HG02571 (cell line): ENCODE measurements around the gene RPE65.
"Not testable (repeated sequence)": the region's sequence is repeated elsewhere in the genome, so short reads cannot be mapped to it uniquely, and the experiment has no call there.

ENCODE experiments used
- ATAC-seq: cut with Tn5 transposase; IDR thresholded peaks from one replicate; pipeline ENCODE4 v1.9.1; 2021; ENCODE audit warnings: mild to moderate bottlenecking, moderate library complexity; ENCODE audit not compliant: unreplicated experiment

The RPE65 gene

GRCh38 chr1:68449901-68450300 lies at the start of gene RPE65:
Gene RPE65, minus strand, starts transcription at chr1:68449954. Its CDS starts 49 bp downstream, at chr1:68449905.
- ATAC-seq = no peak

DNA sequence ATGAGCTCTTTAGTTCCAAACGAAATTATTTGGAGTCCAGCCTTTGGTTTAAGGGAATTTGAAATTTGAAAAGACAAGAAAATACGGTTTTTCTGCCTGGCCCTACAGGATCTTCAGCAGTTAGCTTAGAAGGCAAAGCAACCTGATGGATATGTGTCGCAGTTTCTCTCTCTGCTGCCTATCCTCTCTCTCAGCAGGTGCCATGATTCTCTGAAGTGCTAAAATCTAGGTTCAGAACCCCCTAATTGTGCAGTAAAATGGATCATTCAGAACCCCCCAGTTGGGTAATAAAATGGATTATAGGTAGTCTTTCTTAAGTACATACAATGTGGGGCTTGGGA lies 47.6 kb upstream of the RPE65 start:
- peak; percentile 12 for ATAC-seq

DNA sequence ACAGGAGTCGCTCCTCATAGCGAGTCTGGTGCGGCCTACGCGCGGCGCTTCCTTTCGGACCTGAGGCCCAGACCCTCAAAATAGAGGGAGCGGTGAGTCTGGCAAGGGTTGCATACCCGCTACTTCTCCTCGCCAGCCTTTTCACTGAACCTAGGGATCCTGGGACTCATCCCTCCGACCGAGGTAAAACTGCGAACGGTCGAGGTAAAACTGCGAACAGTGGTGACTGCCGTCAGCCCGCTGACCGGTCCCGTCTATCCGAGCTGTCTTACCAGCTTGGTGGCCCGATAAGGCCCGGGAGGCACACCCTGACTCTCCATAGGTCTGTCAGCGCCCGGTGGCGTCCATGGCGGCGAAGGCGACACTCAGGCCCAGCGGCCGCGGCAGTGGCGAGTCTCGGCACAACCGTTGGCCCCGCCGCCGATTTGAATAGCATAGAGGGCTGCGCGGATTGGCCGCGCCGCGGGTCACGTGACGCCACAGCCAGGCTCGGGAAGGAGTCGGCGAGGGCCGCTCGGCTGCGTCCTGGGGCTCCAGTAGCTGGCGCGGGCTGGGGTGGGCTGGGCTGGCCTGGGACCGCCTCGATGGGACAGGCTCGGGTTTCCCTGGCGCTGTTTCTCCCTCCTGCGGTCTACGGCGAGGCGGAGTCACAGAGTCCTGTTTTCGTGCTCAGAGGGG lies 47.1 kb upstream of the RPE65 start, which contains the start of gene DEPDC1:
DEPDC1 (minus strand) TSS at position 403 of the 678 bp plus-strand sequence; CDS start at position 320, 83 bp downstream.
- ATAC-seq = peak; percentile 98

GRCh38 chr1:68495968-68496679 lies 46.4 kb upstream of the RPE65 start:
- ATAC-seq = no peak

DNA sequence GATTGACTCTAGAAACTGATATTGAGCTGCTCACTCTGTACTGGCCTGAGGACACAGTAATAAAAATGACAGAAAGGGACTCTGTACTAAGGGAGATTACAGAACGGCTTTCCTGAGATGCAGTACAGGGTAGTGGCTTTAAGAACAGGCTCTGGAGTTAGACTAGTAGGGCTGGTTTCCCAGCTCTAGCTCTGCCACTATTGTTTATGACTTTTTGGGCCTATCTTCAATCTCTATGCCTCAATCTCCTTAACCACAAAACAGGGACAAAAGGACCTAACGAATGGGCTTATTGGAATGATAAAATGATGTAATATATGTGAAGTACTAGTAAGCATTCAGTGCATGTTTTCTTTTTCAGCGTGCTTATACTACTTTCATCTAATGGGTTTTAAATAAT lies 45.8 kb upstream of the RPE65 start:
- ATAC-seq = no peak

DNA sequence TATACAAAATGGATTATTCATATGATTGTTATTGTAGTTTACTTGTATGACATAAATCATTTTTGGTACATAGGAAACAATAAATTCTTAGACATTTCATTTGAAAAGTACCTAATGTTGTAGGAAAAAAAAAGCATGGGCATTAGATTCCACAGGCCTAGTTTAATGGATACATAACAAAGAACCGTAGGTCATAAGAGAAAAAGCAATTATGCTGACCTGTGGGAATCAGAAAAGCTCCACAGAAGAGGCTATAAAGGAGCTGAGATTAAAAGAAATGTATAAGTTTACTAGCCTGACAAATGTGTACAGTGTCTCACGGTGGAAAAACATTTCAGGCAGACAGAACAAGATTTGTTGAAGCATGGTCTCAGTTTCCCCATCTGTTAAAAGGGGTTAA lies 43.4 kb upstream of the RPE65 start:
- ATAC-seq = no peak

DNA sequence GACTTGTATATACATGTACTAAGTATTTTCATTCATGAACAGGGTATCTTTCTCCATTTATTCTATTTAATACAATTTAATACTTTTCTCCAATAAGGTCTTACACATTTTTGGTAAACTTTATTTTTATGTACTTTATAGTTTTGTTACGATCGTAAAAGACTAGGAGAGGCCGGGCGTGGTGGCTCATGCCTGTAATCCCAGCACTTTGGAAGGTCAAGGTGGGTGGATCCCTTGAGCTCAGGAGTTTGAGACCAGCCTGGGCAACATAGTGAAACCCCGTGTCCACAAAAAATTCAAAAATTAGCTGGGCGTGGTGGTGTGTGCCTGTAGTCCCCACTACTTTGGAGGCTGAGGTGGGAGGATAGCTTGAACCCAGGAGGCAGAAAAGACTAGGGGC lies 42.5 kb upstream of the RPE65 start:
- not testable (repeated sequence) for ATAC-seq

DNA sequence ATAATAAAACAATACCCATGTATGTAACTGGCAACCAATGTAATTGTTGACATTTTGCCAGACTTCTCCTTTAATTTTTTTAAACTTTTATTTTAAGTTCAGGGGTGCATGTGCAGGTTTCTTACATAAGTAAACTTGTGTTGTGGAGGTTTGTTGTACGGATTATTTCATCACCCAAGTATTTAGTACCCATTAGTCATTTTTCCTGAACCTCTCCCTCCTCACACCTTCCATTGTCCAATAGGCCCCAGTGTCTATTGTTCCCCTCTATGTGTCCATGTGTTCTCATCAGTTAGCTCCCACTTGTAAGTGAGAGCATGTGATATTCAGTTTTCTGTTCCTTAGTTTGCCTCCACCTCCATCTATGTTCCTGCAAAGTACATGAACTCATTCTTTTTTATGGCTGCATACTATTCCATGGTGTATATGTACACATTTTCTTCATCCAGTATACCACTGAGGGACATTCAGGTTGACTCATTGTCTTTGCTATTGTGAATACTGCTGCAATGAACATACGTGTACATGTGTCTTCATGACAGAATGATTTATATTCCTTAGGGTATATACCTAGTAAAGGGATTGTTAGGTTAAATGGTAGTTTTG lies 40.4 kb upstream of the RPE65 start:
- no peak for ATAC-seq

GRCh38 chr1:68485431-68486022 lies 35.8 kb upstream of the RPE65 start:
- no peak for ATAC-seq

DNA sequence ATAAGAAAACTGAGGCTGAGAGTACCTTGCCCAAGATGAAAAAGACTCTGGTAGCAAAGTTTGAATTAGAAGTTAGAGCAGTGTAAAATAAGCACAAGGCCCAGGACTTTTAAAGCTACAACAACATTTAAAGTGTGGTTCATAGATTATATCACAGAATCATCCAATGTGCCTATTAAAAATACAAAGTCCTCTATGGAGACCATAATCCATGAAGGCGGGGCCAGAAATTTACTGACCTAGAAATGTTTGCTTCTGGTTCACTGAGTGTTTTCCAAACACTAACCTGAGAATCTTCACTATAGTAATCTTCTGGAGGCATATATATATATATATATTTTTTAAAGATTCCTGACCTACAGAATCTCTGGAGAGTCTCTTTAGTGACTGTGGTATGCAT lies 34.9 kb upstream of the RPE65 start:
- ATAC-seq = no peak

DNA sequence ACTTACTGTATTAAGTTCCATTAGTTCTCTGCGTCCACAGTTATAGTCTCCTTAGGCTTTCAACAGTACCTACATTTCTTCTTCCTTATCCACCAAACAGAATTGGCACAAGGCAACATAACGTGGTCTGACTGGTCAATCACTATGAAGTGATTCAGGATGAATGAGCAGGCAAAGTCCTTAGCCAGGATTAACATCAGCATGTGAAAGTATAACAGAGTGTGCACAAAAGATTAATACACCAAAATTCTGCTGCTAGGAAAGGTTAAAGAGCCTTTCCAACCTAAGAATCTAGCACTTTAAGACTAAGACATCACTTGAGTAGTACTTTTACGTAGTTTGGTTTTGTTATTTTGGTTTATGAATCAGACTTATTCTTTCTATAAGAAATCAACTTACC lies 31.3 kb upstream of the RPE65 start:
- no peak for ATAC-seq

DNA sequence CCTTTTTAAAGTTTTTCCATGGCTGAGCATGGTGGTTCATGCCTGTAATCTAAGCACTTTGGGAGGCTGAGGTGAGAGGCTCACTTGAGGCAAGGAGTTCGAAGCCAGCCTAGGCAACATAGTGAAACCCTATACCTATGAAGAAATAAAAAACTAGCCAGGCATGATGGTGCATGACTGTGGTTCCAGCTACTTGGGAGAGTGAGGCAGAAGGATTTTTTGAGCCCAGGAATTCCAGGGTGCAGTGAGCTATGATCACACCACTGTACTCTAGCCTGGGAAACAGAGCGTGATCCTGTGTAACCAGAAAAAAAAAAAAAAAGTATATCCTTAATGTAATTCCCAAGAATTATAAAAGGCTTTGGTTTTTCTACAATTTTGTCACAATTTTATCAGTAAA lies 29.7 kb upstream of the RPE65 start:
- ATAC-seq = no peak

DNA sequence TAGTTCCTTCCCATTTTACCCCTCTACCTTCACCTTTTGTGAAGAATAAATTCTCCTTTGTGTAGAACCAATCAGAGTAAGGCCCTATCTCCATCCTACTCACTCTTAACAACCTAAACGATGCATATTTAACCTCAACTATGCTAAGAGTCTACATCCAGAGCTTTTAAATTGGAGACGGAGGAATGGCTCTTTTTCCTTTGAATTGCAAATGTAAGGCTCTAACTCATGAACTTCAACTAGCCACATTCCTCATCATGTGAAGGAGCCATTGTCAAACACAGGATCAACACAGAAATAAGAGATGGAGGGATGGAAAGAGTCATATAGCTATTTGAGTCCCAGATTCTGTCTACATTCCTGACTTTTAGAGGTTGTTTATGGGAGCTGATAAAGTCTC lies 28.9 kb upstream of the RPE65 start:
- ATAC-seq = no peak

DNA sequence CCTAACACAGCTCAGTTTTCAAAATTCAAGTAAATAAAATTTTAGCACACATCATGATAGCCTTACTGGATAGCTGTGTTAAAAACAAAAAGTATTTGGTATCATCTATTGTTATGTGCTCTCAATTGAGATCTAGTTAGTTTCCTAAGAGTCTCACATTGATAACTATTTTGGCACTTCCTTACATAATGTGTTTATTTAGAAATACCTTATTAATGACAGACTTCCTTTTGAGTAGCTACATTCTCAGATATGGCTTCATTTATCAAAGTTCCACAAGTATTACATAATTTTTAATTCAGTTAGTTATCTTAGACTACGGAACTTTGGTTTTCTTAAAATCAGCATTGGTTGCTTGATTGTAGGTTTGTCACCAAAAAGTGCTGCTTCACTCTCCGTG lies 26.9 kb upstream of the RPE65 start:
- ATAC-seq = not testable (repeated sequence)

DNA sequence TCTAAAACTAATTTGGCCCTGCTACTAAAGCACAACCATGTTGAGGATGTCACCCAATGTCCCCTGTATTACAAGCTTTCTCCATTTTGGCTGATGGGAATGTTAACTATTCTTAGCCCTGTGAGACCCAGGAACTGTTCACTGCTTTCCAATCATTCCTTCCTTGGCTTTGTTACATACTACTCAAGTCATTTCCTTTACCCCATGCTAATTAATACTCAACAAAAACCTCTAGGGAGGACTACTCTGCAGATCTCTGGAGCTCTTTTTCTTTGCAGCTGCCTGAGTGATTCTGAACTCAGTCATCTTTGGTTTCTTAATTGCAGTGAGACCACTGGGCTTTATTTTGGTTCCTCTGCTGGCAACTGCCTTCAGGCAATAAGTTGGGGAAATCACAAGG lies 23.3 kb upstream of the RPE65 start:
- ATAC-seq = no peak

DNA sequence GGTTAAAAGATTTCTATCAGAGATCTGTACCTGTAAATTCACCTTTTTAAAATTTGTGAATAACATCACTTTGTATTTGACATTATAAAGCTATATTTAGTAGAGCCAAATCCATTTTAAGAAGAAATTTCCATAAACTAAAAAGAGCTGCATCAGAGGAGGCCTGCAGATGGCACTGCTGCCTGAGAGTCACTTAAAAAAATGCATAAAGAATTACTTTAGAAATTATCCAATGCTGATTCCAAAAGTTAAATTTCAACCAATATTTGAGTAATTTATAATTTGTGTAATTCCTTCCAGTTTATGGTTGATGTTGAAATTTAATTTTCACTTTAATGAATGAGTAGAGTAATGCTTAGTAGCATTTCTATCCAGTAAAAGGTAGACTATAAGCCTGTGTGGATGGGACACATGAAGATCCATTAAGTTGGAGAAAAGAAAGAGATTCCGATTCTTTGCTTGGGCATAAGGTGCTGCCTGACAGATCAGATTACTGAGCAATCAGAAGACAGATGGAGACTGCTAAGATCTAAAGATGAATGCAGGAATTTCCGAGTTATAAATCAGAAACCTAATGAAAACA lies 20.7 kb upstream of the RPE65 start:
- no peak for ATAC-seq

GRCh38 chr1:68464891-68465290 lies 15.1 kb upstream of the RPE65 start:
- ATAC-seq = no peak

DNA sequence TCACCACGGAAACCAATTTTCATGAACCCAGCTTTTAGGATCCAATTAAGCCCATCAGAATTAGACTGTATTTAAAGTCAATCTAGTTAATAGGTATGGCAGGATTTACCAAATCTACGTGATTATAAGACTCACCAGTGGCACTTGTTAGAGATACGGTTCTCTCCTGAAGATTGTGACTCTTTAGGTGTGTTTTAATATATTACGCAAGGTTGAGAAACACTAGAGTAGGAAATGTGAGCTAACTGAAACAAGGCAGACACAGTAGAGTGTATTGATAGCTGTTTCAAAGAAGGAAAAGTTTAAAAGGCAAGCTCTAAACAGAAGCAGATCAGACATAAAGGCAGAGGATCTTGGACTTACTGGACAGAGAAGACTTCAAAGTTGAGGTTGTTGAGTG lies 11.2 kb upstream of the RPE65 start:
- no peak for ATAC-seq

DNA sequence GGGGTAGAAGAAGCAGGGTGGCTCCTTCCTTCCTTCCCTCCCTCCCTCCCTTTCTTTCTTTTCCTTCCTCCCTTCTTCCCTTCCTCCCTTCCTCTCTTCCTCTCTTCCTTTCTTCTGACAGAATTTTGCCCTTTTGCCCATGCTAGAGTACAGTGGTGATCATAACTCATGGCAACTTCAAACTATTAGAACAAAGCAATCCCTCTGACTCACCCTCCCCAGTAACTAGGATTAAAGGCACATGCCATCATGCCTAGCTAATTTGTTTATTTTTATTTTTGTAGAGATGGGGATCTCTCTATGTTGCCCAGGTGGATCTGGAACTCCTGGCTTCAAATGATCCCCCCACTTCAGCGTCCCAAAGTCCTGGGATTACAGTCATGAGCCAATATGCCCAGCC lies 10.0 kb upstream of the RPE65 start:
- no peak for ATAC-seq

- ATAC-seq = no peak
Observed at GRCh38 chr1:68459091-68459490, 9.3 kb upstream of the RPE65 start.

GRCh38 chr1:68456202-68456601 lies 6.4 kb upstream of the RPE65 start:
- no peak for ATAC-seq

GRCh38 chr1:68454534-68454933 lies 4.8 kb upstream of the RPE65 start:
- ATAC-seq = no peak
